SH-SY5Y (cell line): ENCODE data around the gene COL18A1.

Experiments used
- GATA2 ChIP-seq: IDR thresholded peaks from 2 replicates; pipeline ENCODE4 v1.6.1; 2011; ENCODE audit warnings: mild to moderate bottlenecking, low read depth, low read length
- GATA3 ChIP-seq: IDR thresholded peaks from 2 replicates; pipeline ENCODE4 v1.6.1; 2011; ENCODE audit warnings: low read depth, mild to moderate bottlenecking, low read length, moderate library complexity

GRCh38 chr21:45380566-45380965 lies 24.4 kb upstream of the COL18A1 start:
- no peak for TF ChIP-seq GATA3
- no peak for TF ChIP-seq GATA2
